H1 (cell line): ENCODE results near the gene CXXC4. TPM values are rescaled to one million over a fixed set of nuclear protein-coding genes. Genes with fewer than 3 reads are reported as not detected.

Source experiments
- CTCF ChIA-PET: fragments of 300-600 bp; sonication (Branson Sonifier 250); formaldehyde crosslinking; loops from one replicate; lab custom pipeline; 2021; ENCODE audit not compliant: partially characterized antibody; lab: Charles Lee
- POLR2A ChIA-PET: fragments of 300-600 bp; sonication (Branson Sonifier 250); formaldehyde crosslinking; loops from one replicate; lab custom pipeline; 2021; ENCODE audit warnings: inconsistent platforms; ENCODE audit not compliant: partially characterized antibody; lab: Charles Lee
- DNase-seq, 2 experiments: peaks; one replicate each; pipeline versions ENCODE4 v3.0.0 to v3.0.0-alpha.2; 2010 to 2022; ENCODE audit warnings: low spot score in 2 of 2, low read depth in 1 of 2, mixed read lengths in 1 of 2
- FAIRE-seq: peaks from 2 replicates; lab custom pipeline; 2011; peaks lifted over from hg19 to GRCh38; lab: Jason Lieb, UNC
- H2AFZ ChIP-seq: 2 replicates; pipeline ENCODE4 v1.8.1; 2012; ENCODE audit warnings: low read length, inconsistent platforms
- H2AK5ac ChIP-seq: 2 replicates; pipeline ENCODE4 v1.6.1; 2013; ENCODE audit warnings: low read depth, low read length
- H2BK120ac ChIP-seq: replicated peaks from 2 replicates; pipeline ENCODE3; 2013; ENCODE audit warnings: low read depth, low read length, inconsistent platforms
- H2BK12ac ChIP-seq: 2 replicates; pipeline ENCODE4 v1.6.1; 2013; ENCODE audit warnings: low read depth, low read length
- H2BK15ac ChIP-seq: 2 replicates; pipeline ENCODE4 v1.6.1; 2013; ENCODE audit warnings: low read length
- H2BK20ac ChIP-seq: 2 replicates; pipeline ENCODE4 v1.6.1; 2013; ENCODE audit warnings: low read length
- H2BK5ac ChIP-seq: 2 replicates; pipeline ENCODE4 v1.6.1; 2013; ENCODE audit warnings: low read depth, low read length
- H3K14ac ChIP-seq: 2 replicates; pipeline ENCODE4 v1.6.1; 2013; ENCODE audit warnings: inconsistent platforms; ENCODE audit not compliant: insufficient read length
- H3K18ac ChIP-seq: 2 replicates; pipeline ENCODE4 v1.6.1; 2013; ENCODE audit warnings: low read length; ENCODE audit errors: extremely low read depth
- H3K23ac ChIP-seq: 2 replicates; pipeline ENCODE4 v1.6.1; 2013; ENCODE audit warnings: inconsistent platforms; ENCODE audit not compliant: insufficient read length
- H3K23me2 ChIP-seq: 2 replicates; pipeline ENCODE4 v1.6.1; 2013; ENCODE audit warnings: low read depth, low read length
- H3K27ac ChIP-seq: 2 replicates; pipeline ENCODE4 v1.6.1; 2011; ENCODE audit warnings: low read depth, low read length, inconsistent platforms
- H3K27me3 ChIP-seq, 4 experiments: replicated peaks in 1 of 4; 1 replicate in 1 of 4; 2 replicates in 3 of 4; pipeline versions ENCODE4 v1.6.1 to v1.8.1; 2011 to 2013; ENCODE audit warnings: low read length in 3 of 4, mild to moderate bottlenecking in 3 of 4, inconsistent platforms in 2 of 4, mixed read lengths in 2 of 4, moderate library complexity in 1 of 4; ENCODE audit not compliant: control insufficient read depth in 3 of 4, insufficient read depth in 3 of 4; ENCODE audit errors: extremely low read depth in 1 of 4
- H3K36me3 ChIP-seq, 4 experiments: 2 replicates each; pipeline versions ENCODE4 v1.6.1 to v1.8.1; 2011 to 2013; ENCODE audit warnings: mild to moderate bottlenecking in 4 of 4, low read length in 3 of 4, moderate library complexity in 2 of 4, control low read depth in 1 of 4, inconsistent platforms in 1 of 4; ENCODE audit not compliant: insufficient read depth in 4 of 4, control insufficient read depth in 2 of 4
- H3K4ac ChIP-seq: replicated peaks from 2 replicates; pipeline ENCODE3; 2013; ENCODE audit warnings: low read length, low read depth, mixed read lengths, inconsistent platforms; ENCODE audit not compliant: insufficient read length
- H3K4me1 ChIP-seq, 4 experiments: replicated peaks in 1 of 4; 1 replicate in 1 of 4; 2 replicates in 3 of 4; pipeline versions ENCODE4 v1.6.1 to v1.8.1; 2011 to 2013; ENCODE audit warnings: low read length in 3 of 4, inconsistent platforms in 2 of 4, mixed read lengths in 1 of 4; ENCODE audit not compliant: insufficient read depth in 4 of 4, control insufficient read depth in 3 of 4
- H3K4me2 ChIP-seq, 2 experiments: 2 replicates each; pipeline versions ENCODE4 v1.6.1 to v1.8.1; 2011 to 2013; ENCODE audit warnings: low read depth in 2 of 2, low read length in 2 of 2, control low read depth in 1 of 2, inconsistent platforms in 1 of 2, mild to moderate bottlenecking in 1 of 2; ENCODE audit not compliant: insufficient read depth in 1 of 2
- H3K4me3 ChIP-seq, 4 experiments: fragments of 200-600, 300-600 bp in 1 of 4; sonication (generic), shearing (Covaris generic), sonication (Bioruptor Twin) in 1 of 4; 2 replicates each; pipeline versions ENCODE4 v1.5.1 to v1.8.1; 2011 to 2016; ENCODE audit warnings: low read length in 4 of 4, low read depth in 3 of 4, control low read depth in 2 of 4, inconsistent platforms in 2 of 4, mild to moderate bottlenecking in 2 of 4, mixed read lengths in 1 of 4, moderate library complexity in 1 of 4; ENCODE audit not compliant: insufficient read depth in 2 of 4; ENCODE audit errors: extremely low read depth in 1 of 4
- H3K56ac ChIP-seq: replicated peaks from 2 replicates; pipeline ENCODE3; 2013; ENCODE audit warnings: low read depth, mild to moderate bottlenecking, mixed read lengths, low read length, inconsistent platforms; ENCODE audit not compliant: insufficient read length
- H3K79me1 ChIP-seq: 2 replicates; pipeline ENCODE4 v1.6.1; 2013; ENCODE audit warnings: low read depth, low read length, control low read depth
- H3K79me2 ChIP-seq, 2 experiments: 2 replicates each; pipeline versions ENCODE4 v1.6.1 to v1.8.1; 2012 to 2013; ENCODE audit warnings: low read length in 2 of 2, mild to moderate bottlenecking in 2 of 2, inconsistent platforms in 1 of 2; ENCODE audit not compliant: insufficient read depth in 2 of 2, control insufficient read depth in 1 of 2
- H3K9ac ChIP-seq, 4 experiments: replicated peaks in 1 of 4; 1 replicate in 1 of 4; 2 replicates in 3 of 4; pipeline versions ENCODE4 v1.6.1 to v1.8.1; 2011 to 2013; ENCODE audit warnings: low read depth in 3 of 4, low read length in 3 of 4, control low read depth in 2 of 4, mild to moderate bottlenecking in 2 of 4, moderate library complexity in 2 of 4, inconsistent platforms in 1 of 4; ENCODE audit errors: extremely low read depth in 1 of 4
- H3K9me3 ChIP-seq, 2 experiments: 2 replicates each; pipeline versions ENCODE4 v1.6.1 to v1.8.1; 2012 to 2013; ENCODE audit warnings: mild to moderate bottlenecking in 2 of 2, moderate library complexity in 2 of 2, control low read depth in 1 of 2, inconsistent platforms in 1 of 2, low read depth in 1 of 2, low read length in 1 of 2, mixed read lengths in 1 of 2; ENCODE audit not compliant: insufficient read depth in 2 of 2
- H4K20me1 ChIP-seq, 2 experiments: replicated peaks in 1 of 2; 2 replicates each; pipeline versions ENCODE3 to v1.8.1; 2011 to 2013; ENCODE audit warnings: inconsistent platforms in 2 of 2, low read length in 2 of 2, mild to moderate bottlenecking in 1 of 2; ENCODE audit not compliant: insufficient read depth in 2 of 2, control insufficient read depth in 1 of 2
- H4K5ac ChIP-seq: 2 replicates; pipeline ENCODE4 v1.6.1; 2013; ENCODE audit warnings: low read length, low read depth, mixed read lengths, inconsistent platforms; ENCODE audit not compliant: insufficient read length
- H4K8ac ChIP-seq: 2 replicates; pipeline ENCODE4 v1.8.0; 2013; ENCODE audit warnings: mild to moderate bottlenecking, moderate library complexity, low read length, inconsistent platforms; ENCODE audit not compliant: insufficient read depth; ENCODE audit errors: extremely low read depth
- H4K91ac ChIP-seq: replicated peaks from 2 replicates; pipeline ENCODE3; 2013; ENCODE audit warnings: low read length, mixed read lengths, inconsistent platforms; ENCODE audit not compliant: insufficient read length
- E2F6 ChIP-seq: IDR thresholded peaks from 2 replicates; pipeline ENCODE4 v1.6.1; 2012; ENCODE audit warnings: inconsistent platforms
- POLR2AphosphoS5 ChIP-seq: IDR thresholded peaks from 2 replicates; pipeline ENCODE4 v1.6.1; 2011; ENCODE audit warnings: low read depth, low read length
- RFX5 ChIP-seq: IDR thresholded peaks from 2 replicates; pipeline ENCODE4 v1.6.1; 2011; ENCODE audit warnings: low read depth, low read length, improper control_type of control experiment, borderline replicate concordance
- TBP ChIP-seq: IDR thresholded peaks from 2 replicates; pipeline ENCODE4 v1.6.1; 2011; ENCODE audit warnings: low read depth, low read length, improper control_type of control experiment
- polyA plus RNA-seq, 7 experiments: library from polyadenylated mRNA; depleted of rRNA in 3 of 7; stranded (reverse) in 5 of 7; unstranded in 2 of 7; fragments of >200 nt in 5 of 7; fragments of 200-250 nt in 2 of 7; gene quantifications; 1 replicate in 5 of 7; 2 replicates in 1 of 7; 4 replicates in 1 of 7; pipeline versions ENCODE4 v1.2.1 to v1.2.3, GENCODE V29; 2011 to 2013; ENCODE audit warnings: missing spikeins in 2 of 7, mixed read lengths in 2 of 7
- total RNA-seq: library from RNA; stranded (reverse); fragmentation: NEBNext Ultra II Directional; extraction: Animal tissue kit (Norgen Biotek cat#: 25700); gene quantifications from 2 replicates; pipeline ENCODE4 v1.2.1, GENCODE V29; 2021

The CXXC4 gene
- total and polyA plus RNA-seq, 2 of the 8 experiments (the other 6 are each of a cell fraction or from before 2014, with no cell fraction given) = 1.3 to 1.8 TPM

- Histone ChIP-seq H2BK20ac (no peak overlapping the region), H3K23ac (no peak overlapping the region), H2BK120ac (no peak overlapping the region), H3K14ac (no peak overlapping the region), H3K79me2 (peaks cover 0 to 5% of the 10 kb centered on the region in 2 experiments; a peak in 1 of 4 replicates), H3K4me2 (peak overlapping the region; percentile 94 to 97), H3K79me1 (no peaks in the 10 kb centered on the region), H2BK5ac (no peak overlapping the region), H3K27ac (no peak overlapping the region), H3K4me1 (peaks cover 0 to 7% (median 2%) of the 10 kb centered on the region in 4 experiments; a peak in 3 of 7 replicates), H3K27me3 (no peaks in the 10 kb centered on the region), H3K9me3 (no peaks in the 10 kb centered on the region), H4K8ac (no peak overlapping the region), H4K20me1 (no peaks in the 10 kb centered on the region), H2BK15ac (no peak overlapping the region), H3K36me3 (no peaks in the 10 kb centered on the region), H2AFZ (no peak overlapping the region), H3K4me3 (peak overlapping the region in 2 of 4 experiments; percentile 92 to 99; a peak in 3 of 8 replicates), H3K18ac (no peak overlapping the region), H3K9ac (no peak overlapping the region), H4K5ac (no peak overlapping the region), H3K23me2 (peaks cover 15% of the 10 kb centered on the region), H2AK5ac (no peak overlapping the region), H4K91ac (no peak overlapping the region), H2BK12ac (no peak overlapping the region), H3K56ac (no peak overlapping the region), H3K4ac (no peak overlapping the region)
- POLR2A ChIA-PET = no interaction called here
- no peak for FAIRE-seq
- CTCF ChIA-PET = no interaction called here
- TF ChIP-seq E2F6 (no peak), TBP (no peak), RFX5 (no peak), POLR2AphosphoS5 (no peak)
- DNase-seq = no peak
Observed at GRCh38 chr4:104489731-104490095, 5.0 kb downstream of the CXXC4 start.
